Mesothelial cell of epicardium (in vitro differentiated cells): ENCODE results near the gene IMPACT. TPM values are rescaled to one million over a fixed set of nuclear protein-coding genes. Genes with fewer than 3 reads are reported as not detected.

ENCODE experiments used
- DNase-seq, 2 experiments: peaks; one replicate each; pipeline ENCODE4 v3.0.0; 2021; ENCODE audit warnings: low spot score in 2 of 2; ENCODE audit not compliant: unreplicated experiment in 2 of 2
- H3K27ac Mint-ChIP-seq: 2 replicates; pipeline ENCODE4 v1.8.0; 2021; ENCODE audit warnings: mixed read lengths
- H3K27me3 Mint-ChIP-seq: 2 replicates; pipeline ENCODE4 v1.8.0; 2021; ENCODE audit warnings: low read depth, mixed read lengths
- H3K36me3 Mint-ChIP-seq: 2 replicates; pipeline ENCODE4 v1.8.0; 2021; ENCODE audit warnings: mixed read lengths
- H3K4me1 Mint-ChIP-seq: 2 replicates; pipeline ENCODE4 v1.8.0; 2021; ENCODE audit warnings: mixed read lengths
- H3K4me3 Mint-ChIP-seq: 2 replicates; pipeline ENCODE4 v1.8.0; 2021; ENCODE audit warnings: mild to moderate bottlenecking, moderate library complexity, mixed read lengths
- H3K9me3 Mint-ChIP-seq: 2 replicates; pipeline ENCODE4 v1.8.0; 2021; ENCODE audit warnings: mixed read lengths
- total RNA-seq: library from RNA; stranded (reverse); gene quantifications from 3 replicates; pipeline ENCODE4 v1.2.1, GENCODE V29; 2021
- TF ChIP-seq, protein P1 (sequence below): fragments of 200-600 bp; sonication (generic); IDR thresholded peaks from one replicate; pipeline ENCODE4 v1.5.0; 2021; ENCODE audit warnings: antibody characterized with exemption; ENCODE audit not compliant: unreplicated experiment

Gene IMPACT
- total RNA-seq, 1 donor from 2014 or later, result 52.2 TPM

DNA sequence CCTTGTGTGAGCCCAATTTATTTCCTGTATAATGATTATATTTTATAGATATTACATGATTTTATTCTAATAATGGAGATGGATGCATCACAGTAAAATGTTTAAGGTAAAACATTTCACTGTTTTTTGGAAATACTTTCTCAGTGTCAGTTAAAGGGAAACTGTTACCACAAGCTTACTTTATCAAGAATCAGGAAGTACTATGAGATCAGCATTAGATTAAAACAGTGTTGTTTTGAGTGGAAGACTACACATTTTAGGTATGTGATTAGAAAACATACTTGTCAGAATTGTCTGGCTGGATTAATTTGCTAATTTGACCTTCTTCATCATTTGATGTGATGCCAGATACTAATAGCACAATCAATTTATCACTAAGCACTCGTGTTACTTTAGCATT, 33.9 kb downstream of the IMPACT start, which contains the start of gene HRH4:
Gene HRH4 (plus strand): TSS at position 250 of the 400 bp plus-strand sequence. CDS start 92 bp downstream, at position 342.
- TF ChIP-seq, protein P1, sequence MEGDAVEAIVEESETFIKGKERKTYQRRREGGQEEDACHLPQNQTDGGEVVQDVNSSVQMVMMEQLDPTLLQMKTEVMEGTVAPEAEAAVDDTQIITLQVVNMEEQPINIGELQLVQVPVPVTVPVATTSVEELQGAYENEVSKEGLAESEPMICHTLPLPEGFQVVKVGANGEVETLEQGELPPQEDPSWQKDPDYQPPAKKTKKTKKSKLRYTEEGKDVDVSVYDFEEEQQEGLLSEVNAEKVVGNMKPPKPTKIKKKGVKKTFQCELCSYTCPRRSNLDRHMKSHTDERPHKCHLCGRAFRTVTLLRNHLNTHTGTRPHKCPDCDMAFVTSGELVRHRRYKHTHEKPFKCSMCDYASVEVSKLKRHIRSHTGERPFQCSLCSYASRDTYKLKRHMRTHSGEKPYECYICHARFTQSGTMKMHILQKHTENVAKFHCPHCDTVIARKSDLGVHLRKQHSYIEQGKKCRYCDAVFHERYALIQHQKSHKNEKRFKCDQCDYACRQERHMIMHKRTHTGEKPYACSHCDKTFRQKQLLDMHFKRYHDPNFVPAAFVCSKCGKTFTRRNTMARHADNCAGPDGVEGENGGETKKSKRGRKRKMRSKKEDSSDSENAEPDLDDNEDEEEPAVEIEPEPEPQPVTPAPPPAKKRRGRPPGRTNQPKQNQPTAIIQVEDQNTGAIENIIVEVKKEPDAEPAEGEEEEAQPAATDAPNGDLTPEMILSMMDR, result no peak
- H3K36me3 Mint-ChIP-seq, result peaks cover 13% of the 10 kb centered on the region
- H3K27ac Mint-ChIP-seq, result no peak within 1 kb of the TSS
- H3K4me1 Mint-ChIP-seq, result no peaks in the 10 kb centered on the region
- peaks cover 2% of the 10 kb centered on the region for H3K27me3 Mint-ChIP-seq
- no peak for DNase-seq
- no peak within 1 kb of the TSS for H3K4me3 Mint-ChIP-seq
- peaks cover 13% of the 10 kb centered on the region for H3K9me3 Mint-ChIP-seq

DNA sequence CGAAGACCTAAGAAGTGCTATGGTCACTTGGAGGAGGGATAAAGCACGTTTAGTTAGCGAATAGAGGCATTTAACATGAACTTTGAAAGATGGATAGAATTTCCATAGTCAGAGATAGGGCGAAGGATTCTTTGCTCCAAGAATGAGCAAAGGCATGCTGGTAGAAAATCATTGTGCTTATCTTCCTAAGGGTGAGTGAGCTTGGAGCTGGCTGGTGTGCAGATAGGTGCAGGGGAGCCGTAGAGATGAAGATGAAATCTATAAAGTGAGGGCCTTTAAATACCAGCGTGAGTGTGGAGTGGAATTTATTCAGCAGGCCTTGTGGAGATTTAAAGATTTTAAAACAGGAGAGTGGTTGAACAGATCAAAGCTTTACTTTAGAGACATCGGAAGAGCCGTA, 35.5 kb downstream of the IMPACT start:
- no peak overlapping the region for H3K4me3 Mint-ChIP-seq
- TF ChIP-seq, protein P1, result no peak
- peaks cover 2% of the 10 kb centered on the region for H3K27me3 Mint-ChIP-seq
- no peak for DNase-seq
- H3K4me1 Mint-ChIP-seq, result no peaks in the 10 kb centered on the region
- peaks cover 11% of the 10 kb centered on the region for H3K36me3 Mint-ChIP-seq
- H3K27ac Mint-ChIP-seq, result no peak overlapping the region
- peaks cover 13% of the 10 kb centered on the region for H3K9me3 Mint-ChIP-seq

DNA sequence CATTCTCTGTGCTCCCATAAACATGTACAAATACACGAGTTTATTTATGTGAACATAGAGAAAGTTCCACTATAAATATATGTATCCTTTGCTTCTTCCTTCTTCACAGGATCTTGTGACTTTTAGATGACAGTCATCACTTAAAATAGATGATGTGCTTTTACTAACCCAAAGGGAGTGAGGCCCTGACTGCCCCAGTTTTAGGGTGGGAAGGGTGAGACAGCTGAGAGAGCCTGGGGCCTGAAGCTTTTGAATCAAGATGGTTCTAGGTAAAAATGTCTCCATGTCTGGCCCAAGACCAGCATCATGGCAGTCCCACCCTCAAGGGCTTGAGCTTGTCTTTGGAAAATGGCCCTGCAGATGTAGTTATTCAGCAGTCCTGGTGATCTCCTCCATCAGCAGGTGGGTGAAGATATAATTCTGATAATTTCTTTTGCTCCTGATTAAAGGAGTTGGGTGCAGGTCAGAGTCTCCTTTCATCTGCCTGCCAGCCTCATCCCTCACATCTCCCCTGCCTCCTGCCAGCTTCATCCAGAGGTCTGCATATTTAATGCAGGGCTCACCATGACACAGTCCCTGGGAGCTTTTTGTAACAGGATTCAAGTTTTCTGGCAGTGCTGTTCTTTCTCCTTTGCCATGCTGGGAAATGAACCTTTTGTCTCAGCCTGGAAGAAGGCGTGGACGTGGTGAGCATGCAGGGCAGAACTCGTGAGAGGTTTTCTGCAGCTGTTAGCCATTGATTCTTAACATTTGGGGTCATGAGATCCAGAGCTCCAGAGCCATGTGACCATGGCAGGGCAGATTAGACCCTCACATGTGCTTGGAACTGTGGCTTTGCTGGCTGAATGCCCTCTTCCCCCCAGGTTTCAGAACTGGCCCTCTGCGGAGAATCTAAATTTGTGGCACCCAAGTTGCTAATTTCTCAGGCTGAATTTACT, 36.6 kb downstream of the IMPACT start:
- peaks cover 7% of the 10 kb centered on the region for H3K36me3 Mint-ChIP-seq
- peaks cover 2% of the 10 kb centered on the region for H3K27me3 Mint-ChIP-seq
- no peaks in the 10 kb centered on the region for H3K4me1 Mint-ChIP-seq
- TF ChIP-seq, protein P1, result no peak
- no peak overlapping the region for H3K27ac Mint-ChIP-seq
- DNase-seq, result no peak
- H3K9me3 Mint-ChIP-seq, result peaks cover 7% of the 10 kb centered on the region
- H3K4me3 Mint-ChIP-seq, result no peak overlapping the region

DNA sequence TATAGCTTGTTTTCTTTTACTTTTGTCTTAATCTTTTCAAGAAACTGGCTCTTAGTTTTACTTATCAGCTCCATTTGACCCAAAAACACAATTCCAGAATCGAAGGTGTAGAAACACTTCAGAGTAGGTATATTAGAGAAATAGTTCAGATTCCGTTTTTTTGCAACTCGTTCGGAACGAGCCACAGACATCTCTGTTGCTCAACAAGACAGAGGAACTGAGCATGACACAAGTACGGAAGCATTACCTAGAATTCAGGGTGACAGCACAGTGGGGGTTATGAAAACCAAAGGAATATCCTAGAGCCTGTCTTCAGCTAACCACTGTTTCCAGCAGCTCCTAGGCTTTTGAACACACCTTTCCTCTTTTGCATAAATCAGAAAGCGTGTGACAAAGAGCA, 39.0 kb downstream of the IMPACT start:
- no peaks in the 10 kb centered on the region for H3K36me3 Mint-ChIP-seq
- TF ChIP-seq, protein P1, result no peak
- peaks cover 2% of the 10 kb centered on the region for H3K27me3 Mint-ChIP-seq
- H3K27ac Mint-ChIP-seq, result no peak overlapping the region
- H3K4me1 Mint-ChIP-seq, result peaks cover 4% of the 10 kb centered on the region
- H3K9me3 Mint-ChIP-seq, result no peaks in the 10 kb centered on the region
- H3K4me3 Mint-ChIP-seq, result no peak overlapping the region
- DNase-seq, result no peak

DNA sequence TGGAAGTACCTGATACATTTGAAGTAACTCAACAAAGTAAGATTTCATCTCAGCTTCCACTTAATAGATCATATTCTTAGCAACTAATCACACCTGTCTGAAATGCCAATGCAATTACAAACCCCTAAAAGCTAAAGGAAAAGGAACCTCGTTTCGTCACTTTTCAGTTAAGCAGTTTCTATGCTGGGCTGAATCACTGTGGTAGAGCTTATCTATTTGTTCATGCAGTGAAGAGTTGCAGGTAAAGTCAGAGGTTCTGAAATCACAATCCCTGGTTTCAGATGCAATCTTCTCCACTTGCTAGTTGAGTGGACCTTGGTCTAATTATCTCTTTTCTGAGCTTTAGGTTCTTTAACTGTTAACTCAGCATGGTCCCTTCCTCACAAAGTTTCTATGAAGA, 40.3 kb downstream of the IMPACT start:
- Mint-ChIP-seq H3K27ac (no peak overlapping the region), H3K4me3 (no peak overlapping the region), H3K27me3 (peaks cover 2% of the 10 kb centered on the region), H3K9me3 (no peaks in the 10 kb centered on the region), H3K4me1 (peaks cover 4% of the 10 kb centered on the region), H3K36me3 (no peaks in the 10 kb centered on the region)
- no peak for DNase-seq
- TF ChIP-seq, protein P1, result no peak
